NT2/D1 (cell line): ENCODE measurements around the gene FMNL2.

Experiments
- SUZ12 ChIP-seq: IDR thresholded peaks from 2 replicates; pipeline ENCODE4 v1.6.1; 2011; ENCODE audit not compliant: insufficient read length, insufficient read depth; ENCODE audit errors: extremely low read depth
- ZNF274 ChIP-seq: IDR thresholded peaks from 2 replicates; pipeline ENCODE4 v1.6.1; 2011; ENCODE audit warnings: mild to moderate bottlenecking, low read depth, low read length

DNA sequence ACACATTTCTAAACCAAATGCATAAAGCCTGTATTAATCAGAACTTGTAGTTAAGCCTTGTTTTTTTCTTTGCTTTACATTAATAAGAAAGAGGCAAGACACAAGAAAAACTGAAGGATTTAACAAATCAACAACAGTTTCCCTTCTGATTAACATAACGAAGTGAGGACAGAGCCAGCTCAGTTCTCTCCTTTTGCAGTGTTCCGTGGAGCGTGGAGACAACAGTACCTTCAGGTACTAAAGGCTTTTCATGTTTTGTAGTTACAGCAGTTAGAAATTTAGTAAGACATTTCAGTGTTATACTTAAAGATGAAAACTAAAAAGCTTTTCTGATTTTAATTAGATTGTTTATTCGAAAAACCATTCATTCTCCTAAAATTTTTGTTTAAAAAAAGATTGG lies 115.2 kb downstream of the FMNL2 start:
- TF ChIP-seq SUZ12 (no peak), ZNF274 (no peak)
